ENCODE data around the gene SET.

GRCh38 chr9:128718475-128718874, 29.5 kb downstream of the SET start:
- TF ChIP-seq CTCF (IDR thresholded peaks at IDR 0.05) = no peak
- TF ChIP-seq POLR2A (IDR thresholded peaks at IDR 0.05) = no peak

Measured in tibial nerve (tissue), 3 donors.